HEK293T (cell line): ENCODE measurements around the gene SEC14L1.

Experiments
- CTCF ChIA-PET: fragments of 350-600 bp; formaldehyde crosslinking; extraction: SDS; loops from one replicate; lab custom pipeline; 2021; ENCODE audit warnings: antibody characterized with exemption, inconsistent platforms; lab: Yijun Ruan, JAX
- POLR2A ChIA-PET: fragments of 350-600 bp; formaldehyde crosslinking; extraction: SDS; loops from one replicate; lab custom pipeline; 2020; ENCODE audit warnings: antibody characterized with exemption, inconsistent platforms; lab: Yijun Ruan, JAX
- DNase-seq: peaks from one replicate; pipeline ENCODE4 v3.0.0; 2012; ENCODE audit warnings: mixed read lengths; ENCODE audit errors: extremely low spot score
- ARNT ChIP-seq: fragments of 450-650 bp; IDR thresholded peaks from 2 replicates; pipeline ENCODE4 v1.6.1; 2017; ENCODE audit warnings: mild to moderate bottlenecking
- BHLHE40 ChIP-seq: fragments of 450-650 bp; IDR thresholded peaks from 2 replicates; pipeline ENCODE4 v1.6.1; 2016; ENCODE audit warnings: mild to moderate bottlenecking, moderate library complexity, borderline replicate concordance
- CTBP1 ChIP-seq: fragments of 450-650 bp; IDR thresholded peaks from 2 replicates; pipeline ENCODE4 v1.6.1; 2016; ENCODE audit warnings: borderline replicate concordance
- ELF4 ChIP-seq: fragments of 450-650 bp; IDR thresholded peaks from 2 replicates; pipeline ENCODE4 v1.6.1; 2017; ENCODE audit warnings: antibody characterized with exemption
- FOXA1 ChIP-seq: fragments of 450-650 bp; IDR thresholded peaks from 2 replicates; pipeline ENCODE4 v1.6.1; 2016; ENCODE audit warnings: mild to moderate bottlenecking
- FOXK2 ChIP-seq: fragments of 450-650 bp; IDR thresholded peaks from 2 replicates; pipeline ENCODE4 v1.6.1; 2016; ENCODE audit warnings: mild to moderate bottlenecking
- FOXM1 ChIP-seq: fragments of 450-650 bp; IDR thresholded peaks from 2 replicates; pipeline ENCODE4 v1.6.1; 2017; ENCODE audit warnings: mild to moderate bottlenecking, borderline replicate concordance
- HDGF ChIP-seq: fragments of 450-650 bp; IDR thresholded peaks from 2 replicates; pipeline ENCODE4 v1.6.1; 2017; ENCODE audit warnings: antibody characterized with exemption, borderline replicate concordance
- L3MBTL2 ChIP-seq: fragments of 450-650 bp; conservative IDR thresholded peaks from 2 replicates; pipeline ENCODE4 v1.6.1; 2016; ENCODE audit warnings: mild to moderate bottlenecking
- LEF1 ChIP-seq: fragments of 450-650 bp; IDR thresholded peaks from 2 replicates; pipeline ENCODE4 v1.6.1; 2017; ENCODE audit warnings: mild to moderate bottlenecking, borderline replicate concordance
- NFRKB ChIP-seq: fragments of 450-650 bp; IDR thresholded peaks from 2 replicates; pipeline ENCODE4 v1.6.1; 2016; ENCODE audit warnings: mild to moderate bottlenecking, moderate library complexity
- SP1 ChIP-seq: fragments of 450-650 bp; IDR thresholded peaks from 2 replicates; pipeline ENCODE4 v1.6.1; 2017
- SUZ12 ChIP-seq: fragments of 450-650 bp; IDR thresholded peaks from 2 replicates; pipeline ENCODE4 v1.6.1; 2016; ENCODE audit warnings: mild to moderate bottlenecking
- TARDBP ChIP-seq: fragments of 450-650 bp; IDR thresholded peaks from 2 replicates; pipeline ENCODE4 v1.6.1; 2016
- ZNF384 ChIP-seq: fragments of 450-650 bp; IDR thresholded peaks from 2 replicates; pipeline ENCODE4 v1.6.1; 2016
- TF ChIP-seq, protein P1 (sequence below): fragments of 450-650 bp; IDR thresholded peaks from 2 replicates; pipeline ENCODE4 v1.6.1; 2016

Gene SEC14L1

GRCh38 chr17:77173104-77173503 is 32.3 kb downstream of the SEC14L1 start:
- DNase-seq = no peak
- ChIA-PET CTCF (interaction anchor here (0.8 kb wide), 1 partner anchor 13 kb away, joined by 3 read pairs; no protein-coding TSS in a partner anchor), POLR2A (no interaction called here)
- TF ChIP-seq ZNF384 (no peak), ELF4 (no peak), HDGF (no peak), ARNT (no peak), CTBP1 (no peak), NFRKB (no peak), SUZ12 (no peak), TARDBP (no peak), SP1 (no peak), BHLHE40 (no peak), L3MBTL2 (no peak), FOXA1 (no peak), FOXK2 (no peak), LEF1 (no peak), FOXM1 (no peak)
- TF ChIP-seq, protein P1, sequence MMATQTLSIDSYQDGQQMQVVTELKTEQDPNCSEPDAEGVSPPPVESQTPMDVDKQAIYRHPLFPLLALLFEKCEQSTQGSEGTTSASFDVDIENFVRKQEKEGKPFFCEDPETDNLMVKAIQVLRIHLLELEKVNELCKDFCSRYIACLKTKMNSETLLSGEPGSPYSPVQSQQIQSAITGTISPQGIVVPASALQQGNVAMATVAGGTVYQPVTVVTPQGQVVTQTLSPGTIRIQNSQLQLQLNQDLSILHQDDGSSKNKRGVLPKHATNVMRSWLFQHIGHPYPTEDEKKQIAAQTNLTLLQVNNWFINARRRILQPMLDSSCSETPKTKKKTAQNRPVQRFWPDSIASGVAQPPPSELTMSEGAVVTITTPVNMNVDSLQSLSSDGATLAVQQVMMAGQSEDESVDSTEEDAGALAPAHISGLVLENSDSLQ = no peak

DNA sequence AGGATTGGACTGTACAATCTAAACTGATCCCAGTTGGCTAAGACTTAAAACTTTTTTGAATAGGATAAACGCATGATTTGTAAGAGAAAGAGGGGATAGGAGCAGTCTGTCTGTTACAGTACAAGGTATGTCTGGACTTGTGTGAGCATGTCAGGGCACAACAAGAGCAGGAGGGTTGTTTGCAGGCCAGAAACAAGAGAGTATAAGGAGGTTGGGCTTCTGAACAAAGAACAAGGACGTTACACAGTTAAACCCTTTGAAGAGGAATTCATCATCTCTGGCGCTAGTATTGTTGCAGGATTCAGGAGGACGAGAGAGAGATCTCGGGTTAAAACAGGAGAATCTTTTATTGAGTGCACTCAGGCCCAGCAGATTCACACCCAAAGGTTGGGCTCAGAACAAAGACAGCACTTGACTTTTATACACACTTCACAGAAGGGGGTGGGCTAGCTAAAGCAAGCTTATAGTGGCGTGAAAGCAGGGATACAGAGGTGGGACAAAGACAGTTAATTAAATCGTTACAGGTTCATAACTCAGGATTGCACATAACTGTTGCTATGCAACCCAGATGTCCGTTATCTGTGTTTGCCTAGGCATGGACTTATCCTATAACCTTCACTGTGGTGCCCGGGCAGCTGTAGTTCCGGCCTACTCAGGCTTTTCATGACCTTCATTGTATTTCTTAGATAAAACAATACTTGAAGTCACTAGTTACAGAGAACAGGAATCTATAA is 34.3 kb downstream of the SEC14L1 start:
- CTCF ChIA-PET = interaction anchor here (0.6 kb wide), 1 partner anchor 79 kb away, joined by 3 read pairs; no protein-coding TSS in a partner anchor
- no peak for DNase-seq
- POLR2A ChIA-PET = no interaction called here
- TF ChIP-seq ZNF384 (no peak), NFRKB (no peak), BHLHE40 (no peak), CTBP1 (no peak), SUZ12 (no peak)
- TF ChIP-seq, protein P1 = no peak

DNA sequence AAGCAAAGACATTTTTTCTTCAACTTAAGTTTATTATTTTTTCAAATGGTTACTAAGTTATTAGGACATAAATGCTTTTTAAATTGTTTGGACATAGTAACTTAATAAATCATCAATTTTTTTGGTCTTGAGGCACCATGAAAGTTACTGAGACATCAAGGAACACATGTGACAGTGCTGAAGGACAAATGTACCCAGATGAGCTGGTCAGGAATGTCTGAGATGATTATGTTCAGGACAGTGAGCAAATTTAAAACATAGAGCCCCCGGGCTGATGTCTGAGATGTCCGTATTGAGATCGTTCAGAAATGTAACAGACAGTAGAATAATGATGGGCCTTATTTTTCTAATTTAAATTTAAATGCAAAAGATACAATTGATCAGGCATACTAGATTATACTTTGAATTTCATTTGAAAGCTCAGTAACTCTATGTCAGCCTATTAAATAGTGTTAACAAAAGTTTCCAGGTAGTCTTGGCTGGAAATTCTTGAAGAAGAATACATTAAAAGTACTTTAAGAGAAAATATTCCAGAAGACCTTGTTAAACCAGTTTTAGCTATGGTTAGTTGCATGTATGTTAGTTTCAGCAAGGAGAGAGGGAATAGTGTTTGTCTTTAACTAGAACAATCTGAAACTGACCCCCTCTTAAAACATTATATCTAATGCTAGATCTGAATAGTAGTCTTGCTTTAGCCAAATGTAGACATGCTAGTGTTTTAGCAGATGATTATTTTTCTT is 36.4 kb downstream of the SEC14L1 start:
- CTCF ChIA-PET = interaction anchor here (0.6 kb wide), 1 partner anchor 58 kb away, joined by 4 read pairs; no protein-coding TSS in a partner anchor
- POLR2A ChIA-PET = no interaction called here
- no peak for DNase-seq
- TF ChIP-seq CTBP1 (no peak), FOXA1 (no peak), LEF1 (no peak), BHLHE40 (no peak), HDGF (no peak), L3MBTL2 (no peak), NFRKB (no peak), TARDBP (no peak), FOXM1 (no peak), SUZ12 (no peak), FOXK2 (no peak), ELF4 (no peak), SP1 (no peak), ZNF384 (no peak), ARNT (no peak)
- TF ChIP-seq, protein P1 = no peak

DNA sequence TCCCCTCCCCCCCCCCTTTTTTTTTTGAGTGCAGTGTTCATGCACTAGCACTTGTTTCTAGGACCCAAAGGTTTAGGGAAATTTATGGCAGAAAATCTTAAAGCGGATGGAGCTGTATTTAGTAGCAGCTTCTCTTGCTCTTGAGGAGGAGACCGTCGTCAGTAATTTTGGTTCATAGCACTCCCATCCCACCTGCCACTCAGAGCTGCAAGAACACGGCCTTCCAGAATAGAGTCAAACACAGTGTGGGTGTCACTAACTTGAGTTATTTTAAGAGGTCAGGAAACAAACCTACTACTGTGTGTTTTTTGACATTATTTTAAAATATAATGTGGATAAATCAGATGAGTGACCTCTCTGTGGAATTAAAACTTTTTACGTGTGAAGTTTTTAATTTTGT is 37.3 kb downstream of the SEC14L1 start:
- no peak for DNase-seq
- ChIA-PET POLR2A (no interaction called here), CTCF (no interaction called here)
- TF ChIP-seq SUZ12 (no peak), NFRKB (no peak), FOXM1 (no peak), SP1 (no peak), ELF4 (no peak), BHLHE40 (no peak), CTBP1 (no peak), ARNT (no peak), L3MBTL2 (no peak), LEF1 (no peak), FOXA1 (no peak), TARDBP (no peak), HDGF (no peak), FOXK2 (no peak), ZNF384 (no peak)
- TF ChIP-seq, protein P1 = no peak

GRCh38 chr17:77178563-77178962 is 37.8 kb downstream of the SEC14L1 start:
- POLR2A ChIA-PET = no interaction called here
- CTCF ChIA-PET = interaction anchor here (0.7 kb wide), 1 partner anchor 167 kb away, joined by 3 read pairs; no protein-coding TSS in a partner anchor
- no peak for TF ChIP-seq FOXM1
- no peak for TF ChIP-seq BHLHE40
- no peak for TF ChIP-seq LEF1
- TF ChIP-seq ELF4 = no peak
- TF ChIP-seq SUZ12 = no peak
- TF ChIP-seq SP1 = no peak
- TF ChIP-seq FOXA1 = no peak
- TF ChIP-seq, protein P1 = no peak
- TF ChIP-seq ZNF384 = no peak
- no peak for TF ChIP-seq TARDBP
- TF ChIP-seq ARNT = no peak
- no peak for TF ChIP-seq NFRKB
- TF ChIP-seq L3MBTL2 = no peak
- TF ChIP-seq FOXK2 = no peak
- TF ChIP-seq CTBP1 = no peak
- no peak for TF ChIP-seq HDGF
- no peak for DNase-seq
